ENCODE results near the gene STOM.

The STOM gene

DNA sequence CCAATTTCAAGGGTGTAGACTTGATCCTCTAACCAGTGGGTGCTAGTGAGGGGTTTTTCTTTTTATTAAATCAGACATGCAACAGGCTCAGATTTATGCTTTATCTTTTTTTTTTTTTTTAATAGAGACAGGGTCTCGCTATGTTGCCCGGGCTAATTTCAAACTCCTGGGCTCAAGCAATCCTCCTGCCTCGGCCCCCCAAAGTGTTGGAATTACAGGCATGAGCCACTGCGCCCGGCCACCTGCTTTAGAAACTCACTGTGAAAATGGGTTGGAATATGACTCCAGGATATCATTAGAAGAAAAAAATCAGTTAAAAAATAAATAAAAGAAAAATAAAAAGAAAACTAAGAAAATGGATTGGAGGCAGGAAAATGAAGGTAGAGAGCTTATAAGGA lies 50.7 kb downstream of the STOM start:
- Histone ChIP-seq H2AFZ (ENCODE audit: low read depth, low read length) (no peak overlapping the region), H3K4me3 (ENCODE audit: low read length) (no peak overlapping the region), H3K27me3 (ENCODE audit: insufficient read depth, low read length) (no peaks in the 10 kb centered on the region), H3K36me3 (ENCODE audit: insufficient read depth, low read length) (no peaks in the 10 kb centered on the region), H3K9me3 (ENCODE audit: low read length) (no peaks in the 10 kb centered on the region), H3K4me1 (ENCODE audit: insufficient read depth, low read length) (no peaks in the 10 kb centered on the region)

DNA sequence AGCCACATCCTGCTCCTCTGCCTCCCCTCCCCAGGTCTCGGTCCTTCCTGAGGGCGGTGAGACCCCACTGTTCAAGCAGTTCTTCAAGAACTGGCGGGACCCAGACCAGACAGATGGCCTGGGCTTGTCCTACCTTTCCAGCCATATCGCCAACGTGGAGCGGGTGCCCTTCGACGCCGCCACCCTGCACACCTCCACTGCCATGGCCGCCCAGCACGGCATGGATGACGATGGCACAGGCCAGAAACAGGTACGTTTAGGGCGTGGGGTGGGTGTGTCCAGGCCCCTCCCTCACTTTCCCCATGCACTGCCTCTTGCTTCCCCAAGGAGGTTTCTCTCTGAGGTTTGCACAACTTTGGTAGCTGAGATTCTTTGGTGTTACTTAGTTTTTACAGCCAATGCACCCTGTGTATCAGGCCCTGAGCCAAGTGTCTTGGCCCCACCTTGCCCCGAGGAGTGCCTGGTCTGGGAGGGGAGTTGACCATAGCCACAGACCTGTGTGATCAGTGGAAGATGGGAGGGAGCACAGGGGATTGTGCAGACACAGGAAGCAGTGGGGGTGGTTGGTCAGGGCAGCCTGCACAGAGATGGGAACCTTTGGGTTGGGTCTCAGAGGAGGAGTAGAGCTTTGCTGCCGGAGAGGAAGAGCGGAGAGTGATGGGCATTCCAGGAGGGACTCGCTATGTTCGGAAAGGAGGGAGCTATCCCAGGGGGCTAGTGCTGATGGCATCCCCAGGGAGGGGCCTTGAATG lies 51.2 kb downstream of the STOM start:
- Histone ChIP-seq H3K4me3 (ENCODE audit: low read length) (no peak overlapping the region), H3K4me1 (ENCODE audit: insufficient read depth, low read length) (no peaks in the 10 kb centered on the region), H2AFZ (ENCODE audit: low read depth, low read length) (no peak overlapping the region), H3K9me3 (ENCODE audit: low read length) (no peaks in the 10 kb centered on the region), H3K27me3 (ENCODE audit: insufficient read depth, low read length) (no peaks in the 10 kb centered on the region), H3K36me3 (ENCODE audit: insufficient read depth, low read length) (no peaks in the 10 kb centered on the region)

DNA sequence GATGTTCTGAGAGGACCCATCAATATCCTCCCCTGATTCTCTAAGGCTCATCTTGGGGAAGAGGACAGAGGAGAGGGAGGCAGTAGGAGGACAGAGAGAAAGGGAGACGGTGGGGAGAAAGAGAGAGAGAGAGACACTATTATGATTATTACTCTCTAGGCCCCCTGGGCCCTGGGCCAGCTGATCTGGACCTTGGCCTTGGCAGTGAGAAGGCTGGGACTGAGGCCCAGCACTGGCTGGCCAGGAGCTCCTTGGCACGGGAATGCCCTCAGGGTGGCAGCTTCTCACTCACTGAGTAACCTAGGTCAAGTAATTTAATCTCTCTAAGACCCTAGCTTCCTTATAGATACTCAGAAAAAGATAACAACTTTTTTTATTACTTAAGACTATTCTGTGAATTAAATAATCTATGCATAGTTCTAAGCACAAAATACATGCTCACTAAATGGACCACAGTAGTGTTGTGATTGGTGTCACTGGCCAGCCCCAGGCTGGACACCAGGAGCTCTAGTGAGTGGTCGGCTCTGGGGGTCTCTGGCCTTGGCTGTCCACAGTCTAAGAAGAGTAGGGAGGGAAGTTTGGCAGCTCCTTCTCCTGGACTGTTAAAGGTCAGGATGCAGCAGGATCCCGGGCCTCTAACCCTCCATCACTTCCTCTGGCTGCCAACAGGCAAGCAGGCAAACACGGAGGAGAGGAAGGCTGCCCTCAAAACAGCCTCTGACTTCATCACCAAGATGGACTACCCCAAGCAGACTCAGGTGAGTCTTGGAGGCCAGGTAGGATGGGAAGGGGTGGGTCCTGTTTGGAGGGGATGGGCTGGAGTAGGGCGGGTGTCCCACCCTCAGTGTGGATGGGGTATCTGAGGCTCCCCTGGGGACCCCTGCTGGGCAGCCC lies 52.1 kb downstream of the STOM start:
- Histone ChIP-seq H3K9me3 (ENCODE audit: low read length) (no peaks in the 10 kb centered on the region), H3K4me3 (ENCODE audit: low read length) (no peak overlapping the region), H3K4me1 (ENCODE audit: insufficient read depth, low read length) (no peaks in the 10 kb centered on the region), H2AFZ (ENCODE audit: low read depth, low read length) (no peak overlapping the region), H3K27me3 (ENCODE audit: insufficient read depth, low read length) (no peaks in the 10 kb centered on the region), H3K36me3 (ENCODE audit: insufficient read depth, low read length) (no peaks in the 10 kb centered on the region)

DNA sequence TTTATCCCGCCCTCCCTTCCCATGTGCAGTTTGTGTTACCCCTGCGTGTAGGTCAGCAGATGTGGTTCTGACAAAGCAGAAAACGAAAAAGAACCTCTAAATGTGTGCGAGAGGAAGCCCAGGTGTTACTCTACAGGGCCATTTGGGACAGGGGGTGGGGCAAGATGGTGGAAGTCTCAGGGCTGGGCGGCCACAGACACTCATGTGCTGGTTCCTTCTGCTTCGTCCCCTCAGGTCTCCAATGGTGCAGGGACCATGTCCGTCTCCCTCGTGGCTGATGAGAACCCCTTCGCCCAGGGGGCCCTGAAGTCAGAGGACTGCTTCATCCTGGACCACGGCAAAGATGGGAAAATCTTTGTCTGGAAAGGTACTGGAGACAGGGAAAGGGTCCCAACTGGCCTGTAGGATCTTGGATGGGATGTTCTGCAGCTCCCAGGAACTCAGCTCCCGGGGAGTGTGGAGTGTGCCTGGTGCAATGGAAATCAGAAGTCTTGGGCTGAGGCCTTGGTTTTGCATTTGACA lies 53.1 kb downstream of the STOM start:
- no peak overlapping the region for H2AFZ ChIP-seq (ENCODE audit: low read depth, low read length)
- no peaks in the 10 kb centered on the region for H3K27me3 ChIP-seq (ENCODE audit: insufficient read depth, low read length)
- no peak overlapping the region for H3K4me3 ChIP-seq (ENCODE audit: low read length)
- no peaks in the 10 kb centered on the region for H3K9me3 ChIP-seq (ENCODE audit: low read length)
- H3K4me1 ChIP-seq (ENCODE audit: insufficient read depth, low read length), result no peaks in the 10 kb centered on the region
- H3K36me3 ChIP-seq (ENCODE audit: insufficient read depth, low read length), result no peaks in the 10 kb centered on the region

DNA sequence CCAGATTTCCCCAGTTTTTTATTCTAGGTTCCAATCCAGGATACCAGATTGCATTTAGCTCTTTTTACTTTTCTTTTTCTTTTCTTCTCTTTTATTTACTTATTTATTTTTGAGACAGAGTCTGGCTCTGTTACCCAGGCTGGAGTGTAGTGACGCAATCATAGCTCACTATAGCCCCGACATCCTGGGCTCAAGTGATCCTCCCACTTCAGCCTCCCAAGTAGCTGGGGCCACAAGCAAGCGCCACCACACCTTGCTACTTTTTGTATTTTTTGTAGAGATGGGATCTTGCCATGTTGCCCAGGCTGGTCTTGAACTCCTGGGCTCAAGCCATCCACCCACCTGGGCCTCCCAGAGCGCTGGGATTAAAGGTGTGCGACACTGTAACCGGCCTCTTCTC lies 53.7 kb downstream of the STOM start:
- H3K4me3 ChIP-seq (ENCODE audit: low read length), result no peak overlapping the region
- H2AFZ ChIP-seq (ENCODE audit: low read depth, low read length), result no peak overlapping the region
- no peaks in the 10 kb centered on the region for H3K9me3 ChIP-seq (ENCODE audit: low read length)
- H3K27me3 ChIP-seq (ENCODE audit: insufficient read depth, low read length), result no peaks in the 10 kb centered on the region
- H3K36me3 ChIP-seq (ENCODE audit: insufficient read depth, low read length), result no peaks in the 10 kb centered on the region
- no peaks in the 10 kb centered on the region for H3K4me1 ChIP-seq (ENCODE audit: insufficient read depth, low read length)

DNA sequence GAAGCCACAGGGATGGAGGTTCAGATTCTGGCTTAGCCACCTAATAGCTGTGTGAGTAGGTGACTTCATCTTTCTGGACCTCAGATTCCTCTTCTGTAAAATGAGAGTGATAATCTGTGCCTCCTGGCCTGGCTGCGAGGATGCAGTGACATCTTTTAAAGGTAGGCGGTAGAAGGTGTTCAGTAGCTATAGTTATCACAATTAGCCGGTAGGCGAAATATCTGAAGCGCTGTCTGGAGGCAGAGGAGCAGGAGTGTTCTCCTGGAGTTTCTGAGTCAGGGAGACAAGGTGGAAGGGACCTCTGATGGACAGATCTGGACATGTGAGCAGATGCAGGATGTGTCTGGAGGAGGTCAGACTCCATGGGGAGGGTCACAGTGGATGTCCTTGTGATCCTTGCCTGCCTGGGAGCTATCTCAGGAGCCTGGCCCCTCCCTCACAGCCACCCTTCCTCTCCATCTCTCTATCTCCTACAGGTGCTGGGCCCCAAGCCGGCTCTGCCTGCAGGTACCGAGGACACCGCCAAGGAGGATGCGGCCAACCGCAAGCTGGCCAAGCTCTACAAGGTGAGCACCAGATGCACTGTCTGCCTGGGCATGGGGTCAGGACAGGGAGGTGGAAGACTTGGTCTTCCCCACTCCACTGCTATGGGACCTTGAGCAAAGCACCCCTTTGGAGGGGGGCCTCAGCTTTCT lies 56.4 kb downstream of the STOM start:
- no peaks in the 10 kb centered on the region for H3K9me3 ChIP-seq (ENCODE audit: low read length)
- no peak overlapping the region for H3K4me3 ChIP-seq (ENCODE audit: low read length)
- no peaks in the 10 kb centered on the region for H3K27me3 ChIP-seq (ENCODE audit: insufficient read depth, low read length)
- no peaks in the 10 kb centered on the region for H3K4me1 ChIP-seq (ENCODE audit: insufficient read depth, low read length)
- H3K36me3 ChIP-seq (ENCODE audit: insufficient read depth, low read length), result no peaks in the 10 kb centered on the region
- no peak overlapping the region for H2AFZ ChIP-seq (ENCODE audit: low read depth, low read length)

DNA sequence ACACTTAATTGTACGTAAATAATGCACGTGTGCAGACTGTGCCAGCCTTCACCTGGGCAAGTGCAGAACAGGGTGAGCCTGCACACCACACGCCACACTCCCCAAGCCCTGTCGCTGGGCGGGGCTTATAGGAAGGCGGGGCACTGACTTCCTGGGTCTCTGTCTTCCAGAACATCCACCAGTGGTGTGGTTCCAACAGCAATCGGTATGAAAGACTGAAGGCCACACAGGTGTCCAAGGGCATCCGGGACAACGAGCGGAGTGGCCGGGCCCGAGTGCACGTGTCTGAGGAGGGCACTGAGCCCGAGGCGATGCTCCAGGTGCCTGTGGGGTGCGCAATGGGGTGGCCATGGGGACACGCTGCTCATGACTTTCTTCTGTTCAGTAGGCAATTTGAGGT lies 57.9 kb downstream of the STOM start:
- Histone ChIP-seq H2AFZ (ENCODE audit: low read depth, low read length) (no peak overlapping the region), H3K4me3 (ENCODE audit: low read length) (no peak overlapping the region), H3K9me3 (ENCODE audit: low read length) (no peaks in the 10 kb centered on the region), H3K27me3 (ENCODE audit: insufficient read depth, low read length) (no peaks in the 10 kb centered on the region), H3K4me1 (ENCODE audit: insufficient read depth, low read length) (no peaks in the 10 kb centered on the region), H3K36me3 (ENCODE audit: insufficient read depth, low read length) (no peaks in the 10 kb centered on the region)

DNA sequence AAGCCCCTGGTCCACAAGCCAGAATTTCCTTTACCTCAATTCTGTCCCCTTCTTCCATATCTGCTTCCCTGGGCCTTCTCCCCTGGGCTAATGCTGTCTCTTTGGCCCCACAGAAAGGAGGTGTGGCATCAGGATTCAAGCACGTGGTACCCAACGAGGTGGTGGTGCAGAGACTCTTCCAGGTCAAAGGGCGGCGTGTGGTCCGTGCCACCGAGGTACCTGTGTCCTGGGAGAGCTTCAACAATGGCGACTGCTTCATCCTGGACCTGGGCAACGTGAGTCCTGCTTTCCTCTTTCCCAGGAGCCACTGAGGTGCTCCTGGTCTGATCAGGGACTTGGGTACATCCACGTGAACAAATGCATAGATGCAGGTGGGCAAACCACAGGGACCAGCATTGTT lies 59.5 kb downstream of the STOM start:
- Histone ChIP-seq H3K36me3 (ENCODE audit: insufficient read depth, low read length) (no peaks in the 10 kb centered on the region), H3K4me3 (ENCODE audit: low read length) (no peak overlapping the region)

DNA sequence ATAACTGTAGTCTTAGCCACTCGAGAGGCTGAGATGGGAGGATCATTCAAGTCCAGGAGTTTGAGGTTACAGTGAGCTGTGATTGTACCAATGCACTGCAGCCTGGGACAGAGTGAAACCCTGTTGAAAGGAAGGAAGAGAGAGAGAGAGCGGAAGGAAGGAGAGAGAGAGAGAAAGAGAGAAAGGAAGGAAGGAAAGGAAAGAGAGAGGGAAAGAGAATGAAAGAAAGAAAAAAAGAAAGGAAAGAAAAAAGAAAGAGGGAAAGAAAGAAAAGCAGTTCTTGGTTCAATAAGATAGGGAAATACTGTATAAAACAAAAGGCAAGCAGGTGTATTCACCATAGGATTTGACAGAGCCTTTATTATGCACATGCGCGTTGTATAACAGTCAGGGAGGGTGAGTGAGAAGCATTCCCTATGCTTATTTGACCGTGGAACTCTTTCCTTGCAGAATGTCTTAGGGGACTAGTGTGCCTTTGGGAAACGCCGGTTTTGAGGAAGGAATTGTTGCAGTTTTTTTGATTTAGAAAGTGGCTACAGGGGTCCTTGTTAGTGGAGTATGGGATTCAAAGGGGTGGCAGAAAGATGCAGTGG lies 60.1 kb downstream of the STOM start:
- no peaks in the 10 kb centered on the region for H3K36me3 ChIP-seq (ENCODE audit: insufficient read depth, low read length)
- H2AFZ ChIP-seq (ENCODE audit: low read depth, low read length), result no peak overlapping the region
- no peaks in the 10 kb centered on the region for H3K27me3 ChIP-seq (ENCODE audit: insufficient read depth, low read length)
- H3K9me3 ChIP-seq (ENCODE audit: low read length), result no peaks in the 10 kb centered on the region
- no peak overlapping the region for H3K4me3 ChIP-seq (ENCODE audit: low read length)
- no peaks in the 10 kb centered on the region for H3K4me1 ChIP-seq (ENCODE audit: insufficient read depth, low read length)

More for the DNA sequence above, 59.5 kb downstream of the STOM start:
- no peaks in the 10 kb centered on the region for H3K4me1 ChIP-seq (ENCODE audit: insufficient read depth, low read length)
- no peaks in the 10 kb centered on the region for H3K9me3 ChIP-seq (ENCODE audit: low read length)
- no peaks in the 10 kb centered on the region for H3K27me3 ChIP-seq (ENCODE audit: insufficient read depth, low read length)
- H2AFZ ChIP-seq (ENCODE audit: low read depth, low read length), result no peak overlapping the region

DNA sequence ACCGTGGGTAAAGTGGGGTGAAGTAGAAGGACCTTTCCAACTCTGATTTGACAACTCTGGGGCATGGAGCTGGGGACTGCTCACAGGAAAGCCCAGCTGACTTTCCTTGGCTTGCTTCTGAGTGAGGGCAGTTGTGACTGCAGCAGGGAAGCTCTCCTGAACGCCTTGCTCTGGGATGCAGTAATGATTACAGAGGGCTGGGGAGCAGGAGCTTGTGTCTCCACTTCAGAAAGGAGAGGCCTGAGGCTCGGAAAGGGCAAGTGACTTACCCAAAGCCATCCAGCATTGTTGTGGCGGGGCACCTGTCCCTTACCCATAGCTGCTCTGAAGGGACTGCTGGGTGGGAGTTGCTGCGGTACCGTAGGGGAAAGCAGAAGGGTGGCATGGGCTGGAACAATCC lies 60.9 kb downstream of the STOM start:
- Histone ChIP-seq H3K4me1 (ENCODE audit: insufficient read depth, low read length) (no peaks in the 10 kb centered on the region), H3K27me3 (ENCODE audit: insufficient read depth, low read length) (no peaks in the 10 kb centered on the region), H3K9me3 (ENCODE audit: low read length) (no peaks in the 10 kb centered on the region), H3K36me3 (ENCODE audit: insufficient read depth, low read length) (no peaks in the 10 kb centered on the region), H3K4me3 (ENCODE audit: low read length) (no peak overlapping the region), H2AFZ (ENCODE audit: low read depth, low read length) (no peak overlapping the region)

DNA sequence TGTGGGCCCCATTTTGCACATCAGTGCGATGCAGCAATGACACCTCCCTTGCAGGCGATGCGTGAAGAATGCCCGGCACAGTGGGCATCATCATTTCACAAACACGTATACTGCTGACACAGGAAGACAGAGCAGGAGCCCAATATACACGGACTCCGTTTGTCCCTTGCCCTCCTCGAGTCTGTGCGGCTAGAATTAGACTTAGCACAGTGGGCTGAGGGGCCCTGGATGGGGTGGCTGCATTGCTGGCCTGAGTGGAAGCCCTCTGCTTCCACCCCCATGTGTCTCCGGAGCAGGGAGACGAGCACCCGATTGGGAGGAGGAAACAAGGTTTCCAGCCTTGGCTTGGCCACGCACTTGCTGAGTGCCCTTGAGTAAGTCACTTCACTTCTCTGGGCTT lies 61.3 kb downstream of the STOM start:
- H3K4me3 ChIP-seq (ENCODE audit: low read length), result no peak overlapping the region
- H3K27me3 ChIP-seq (ENCODE audit: insufficient read depth, low read length), result no peaks in the 10 kb centered on the region
- no peak overlapping the region for H2AFZ ChIP-seq (ENCODE audit: low read depth, low read length)
- H3K36me3 ChIP-seq (ENCODE audit: insufficient read depth, low read length), result no peaks in the 10 kb centered on the region
- no peaks in the 10 kb centered on the region for H3K4me1 ChIP-seq (ENCODE audit: insufficient read depth, low read length)
- H3K9me3 ChIP-seq (ENCODE audit: low read length), result no peaks in the 10 kb centered on the region

DNA sequence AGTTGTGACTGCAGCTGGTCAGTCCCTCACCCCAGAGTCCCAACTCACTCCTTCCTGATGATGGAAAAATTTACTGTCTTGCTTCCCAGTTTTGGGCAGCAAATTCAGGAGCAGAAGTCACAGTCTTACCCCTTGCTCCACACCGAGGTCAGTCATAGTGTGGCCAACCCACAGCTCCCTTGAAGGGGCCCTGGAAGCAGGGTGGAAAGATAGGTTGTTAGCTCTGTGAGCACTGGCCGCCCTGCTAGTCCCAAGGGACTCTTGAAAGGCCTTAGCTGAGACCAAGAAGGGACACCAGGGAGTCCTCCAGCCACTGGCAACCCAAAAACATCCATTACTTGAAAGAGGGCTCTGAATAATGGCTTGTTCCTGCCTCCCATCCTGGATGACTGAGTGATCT lies 62.1 kb downstream of the STOM start:
- H3K36me3 ChIP-seq (ENCODE audit: insufficient read depth, low read length), result no peaks in the 10 kb centered on the region
- no peaks in the 10 kb centered on the region for H3K4me1 ChIP-seq (ENCODE audit: insufficient read depth, low read length)
- H3K4me3 ChIP-seq (ENCODE audit: low read length), result no peak overlapping the region
- no peaks in the 10 kb centered on the region for H3K27me3 ChIP-seq (ENCODE audit: insufficient read depth, low read length)
- no peaks in the 10 kb centered on the region for H3K9me3 ChIP-seq (ENCODE audit: low read length)
- no peak overlapping the region for H2AFZ ChIP-seq (ENCODE audit: low read depth, low read length)
